NCI-H526 (cell line): ENCODE measurements around the gene CELF2.

Source experiments
- DNase-seq, 2 experiments: peaks; one replicate each; lab custom pipeline; 2025; lab: John Stamatoyannopoulos, UW

CELF2 gene

GRCh38 chr10:11004144-11005077, 13.3 kb upstream of the CELF2 start:
- no peak for DNase-seq

GRCh38 chr10:11005725-11006427, 11.8 kb upstream of the CELF2 start:
- no peak for DNase-seq

- no peak for DNase-seq
Measured at GRCh38 chr10:11006428-11006825, 11.2 kb upstream of the CELF2 start.

- DNase-seq = no peak
Measured at GRCh38 chr10:11007476-11008020, 10.1 kb upstream of the CELF2 start.

GRCh38 chr10:11009471-11010308, 8.0 kb upstream of the CELF2 start:
- no peak for DNase-seq

GRCh38 chr10:11010582-11010981, 7.1 kb upstream of the CELF2 start:
- DNase-seq = no peak

GRCh38 chr10:11011436-11011835, 6.2 kb upstream of the CELF2 start:
- no peak for DNase-seq

- DNase-seq = peak in 1 of 2 experiments; percentile 6
Measured at GRCh38 chr10:11011984-11012383, 5.7 kb upstream of the CELF2 start.

GRCh38 chr10:11012421-11013295, 5.0 kb upstream of the CELF2 start:
- no peak for DNase-seq

GRCh38 chr10:11013836-11014235, 3.8 kb upstream of the CELF2 start:
- peak; percentile 87 to 92 for DNase-seq

GRCh38 chr10:11014671-11015445, 2.8 kb upstream of the CELF2 start:
- peak; percentile 62 to 66 for DNase-seq

- peak; percentile 47 to 58 for DNase-seq
Measured at GRCh38 chr10:11015446-11015934, 2.2 kb upstream of the CELF2 start.

- peak; percentile 19 to 29 for DNase-seq
Measured at GRCh38 chr10:11017000-11017569, 587 bp upstream of the CELF2 start.

- peak in 1 of 2 experiments; percentile 40 for DNase-seq
Measured at GRCh38 chr10:11018432-11018841, 765 bp downstream of the CELF2 start.

- peak; percentile 68 to 79 for DNase-seq
Measured at GRCh38 chr10:11018855-11019631, 1.4 kb downstream of the CELF2 start.

GRCh38 chr10:11019724-11020547, 2.3 kb downstream of the CELF2 start:
- peak in 1 of 2 experiments; percentile 60 for DNase-seq

- peak in 1 of 2 experiments; percentile 28 for DNase-seq
Measured at GRCh38 chr10:11020548-11020942, 2.9 kb downstream of the CELF2 start.

GRCh38 chr10:11022213-11022612, 4.5 kb downstream of the CELF2 start:
- no peak for DNase-seq
